ENCODE results near the gene PDHA1. TPM values are rescaled to one million over a fixed set of nuclear protein-coding genes. Genes with fewer than 3 reads are reported as not detected.

PDHA1 gene
- total and polyA plus RNA-seq, 9 of the 15 experiments (the other 6 are each of a cell fraction or from before 2014, with no cell fraction given) = 352 to 882 (median 446) TPM

GRCh38 chrX:19343535-19344408 lies at the start of gene PDHA1 (continued):
- TF ChIP-seq VEZF1 (CRISPR knock-in tag; IDR thresholded peaks at IDR 0.05) (peak; percentile 93), POLR2A (conservative IDR thresholded peaks at IDR 0.05) (peak; percentile 80), TAF1 (IDR thresholded peaks at IDR 0.05; ENCODE audit: control insufficient read depth, extremely low read depth, insufficient read depth, low read length, severe bottlenecking) (peak; percentile 80), TAF7 (tag; IDR thresholded peaks at IDR 0.05) (peak; percentile 38; the same call in 1 of the 2 replicates), JUN (IDR thresholded peaks at IDR 0.05; ENCODE audit: borderline replicate concordance, low read depth, low read length) (0 out of 2 replicates have a peak, but pooled peaks have one; percentile 13), JUN (CRISPR knock-in tag; IDR thresholded peaks at IDR 0.05; ENCODE audit: borderline replicate concordance) (no peak), CREB1 (IDR thresholded peaks at IDR 0.05) (peak; percentile 99), CREB1 (CRISPR knock-in tag; IDR thresholded peaks at IDR 0.05) (peak; percentile 97), POLR3A (IDR thresholded peaks at IDR 0.05; ENCODE audit: borderline replicate concordance, extremely low read depth, insufficient read depth, insufficient read length) (no peak), LARP7 (IDR thresholded peaks at IDR 0.05) (no peak), ZNF24 (IDR thresholded peaks at IDR 0.05) (no peak), ZNF740 (CRISPR knock-in tag; IDR thresholded peaks at IDR 0.05) (0 out of 2 replicates have a peak, but pooled peaks have one; percentile 24), ZNF740 (tag; IDR thresholded peaks at IDR 0.05) (no peak), E2F1 (CRISPR knock-in tag; IDR thresholded peaks at IDR 0.05) (0 out of 2 replicates have a peak, but pooled peaks have one; percentile 42), ARID2 (IDR thresholded peaks at IDR 0.05) (no peak), ZNF507 (tag; conservative IDR thresholded peaks at IDR 0.05) (no peak), MAFG (tag; conservative IDR thresholded peaks at IDR 0.05) (no peak), FOS (IDR thresholded peaks at IDR 0.05; ENCODE audit: extremely low read depth, insufficient read length) (peak; percentile 56), CCNT2 (IDR thresholded peaks at IDR 0.05; ENCODE audit: borderline replicate concordance, extremely low read depth, insufficient read length, low read depth, low read length) (peak; percentile 54), MTA1 (IDR thresholded peaks at IDR 0.05; ENCODE audit: borderline replicate concordance) (peak; percentile 98), TFAP4 (CRISPR knock-in tag; IDR thresholded peaks at IDR 0.05; ENCODE audit: borderline replicate concordance) (peak; percentile 63), ILK (tag; IDR thresholded peaks at IDR 0.05; ENCODE audit: borderline replicate concordance, low read depth) (no peak), ZBTB12 (CRISPR knock-in tag; IDR thresholded peaks at IDR 0.05) (peak; percentile 82)

Data from K562 (cell line).